GM18526 (cell line): Measurements from ENCODE around the gene HSF4.

Experiments used
- POLR2A ChIP-seq: IDR thresholded peaks from 3 replicates; pipeline ENCODE4 v1.6.1; 2011; ENCODE audit not compliant: insufficient read length; ENCODE audit errors: extremely low read depth

The HSF4 gene

GRCh38 chr16:67184453-67184994 lies 20.0 kb downstream of the HSF4 start:
- TF ChIP-seq POLR2A: no peak

GRCh38 chr16:67184995-67185650 lies 20.6 kb downstream of the HSF4 start:
- TF ChIP-seq POLR2A: no peak

GRCh38 chr16:67185651-67186134 lies 21.1 kb downstream of the HSF4 start:
- TF ChIP-seq POLR2A: no peak

GRCh38 chr16:67186550-67186950 lies 22.0 kb downstream of the HSF4 start:
- TF ChIP-seq POLR2A: no peak

- no peak for TF ChIP-seq POLR2A
Measured at GRCh38 chr16:67187175-67187890, 22.8 kb downstream of the HSF4 start.

- no peak for TF ChIP-seq POLR2A
Measured at GRCh38 chr16:67188323-67188722, 23.8 kb downstream of the HSF4 start.

GRCh38 chr16:67188798-67189197 lies 24.3 kb downstream of the HSF4 start:
- no peak for TF ChIP-seq POLR2A

GRCh38 chr16:67190041-67190440 lies 25.5 kb downstream of the HSF4 start, which contains the start of gene EXOC3L1:
EXOC3L1 (minus strand) TSS chr16:67190136; CDS start chr16:67189676, 460 bp downstream.
- no peak for TF ChIP-seq POLR2A

GRCh38 chr16:67190448-67191399 lies 26.2 kb downstream of the HSF4 start:
- TF ChIP-seq POLR2A: no peak

GRCh38 chr16:67191411-67191994 lies 27.0 kb downstream of the HSF4 start:
- TF ChIP-seq POLR2A: no peak

GRCh38 chr16:67191995-67192681 lies 27.6 kb downstream of the HSF4 start, which contains the start of gene E2F4:
E2F4 (plus strand) TSS chr16:67192155; CDS start chr16:67192228, 73 bp downstream.
- TF ChIP-seq POLR2A: peak; percentile 80

GRCh38 chr16:67192781-67193361 lies 28.3 kb downstream of the HSF4 start:
- no peak for TF ChIP-seq POLR2A

GRCh38 chr16:67193536-67193935 lies 29.0 kb downstream of the HSF4 start:
- no peak for TF ChIP-seq POLR2A

GRCh38 chr16:67194260-67194659 lies 29.7 kb downstream of the HSF4 start:
- no peak for TF ChIP-seq POLR2A
